ENCODE measurements around the gene KSR1. TPM values are rescaled to one million over a fixed set of nuclear protein-coding genes. Genes with fewer than 3 reads are reported as not detected.
"Not testable (repeated sequence)": the region's sequence is repeated elsewhere in the genome, so short reads cannot be mapped to it uniquely, and the experiment has no call there.

The KSR1 gene
- total RNA-seq, 1 donor from 2014 or later, result 122 TPM

DNA sequence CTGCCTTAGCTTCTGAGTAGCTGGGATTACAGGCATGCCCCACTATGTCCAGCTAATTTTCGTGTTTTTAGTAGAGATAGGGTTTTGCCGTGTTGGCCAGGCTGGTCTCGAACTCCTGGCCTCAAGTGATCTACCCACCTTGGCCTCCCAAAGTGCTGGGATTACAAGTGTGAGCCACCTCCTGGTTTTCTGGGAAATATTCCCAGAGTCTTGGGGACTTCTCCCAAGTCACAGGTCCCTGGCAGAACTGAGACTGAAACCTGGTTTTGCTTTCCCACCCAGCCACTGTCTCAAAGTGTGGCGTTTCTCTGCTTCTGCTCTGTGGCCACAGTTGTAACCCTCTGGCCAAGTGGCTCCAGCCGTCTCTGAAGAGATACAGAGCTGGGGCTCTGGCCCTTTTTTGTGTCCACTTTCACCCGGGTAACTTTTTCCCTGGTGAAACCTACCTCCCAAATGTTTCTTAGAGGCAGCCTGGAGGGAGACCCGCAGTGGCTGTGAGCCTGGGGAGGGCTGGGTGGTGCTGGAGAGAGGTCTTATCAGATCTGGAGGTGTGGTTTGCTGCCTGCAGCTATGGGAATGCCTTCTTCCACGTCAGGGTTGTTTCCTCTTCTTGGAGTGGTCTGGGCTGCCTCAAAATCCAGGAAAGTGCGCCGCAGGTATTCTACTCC is 5.1 kb downstream of the KSR1 start:
- Mint-ChIP-seq H3K27me3 (ENCODE audit: insufficient read depth) (no peaks in the 10 kb centered on the region), H3K36me3 (ENCODE audit: low read depth) (peaks cover 23% of the 10 kb centered on the region), H3K4me1 (ENCODE audit: low read depth) (peaks cover 86% of the 10 kb centered on the region), H3K9me3 (no peaks in the 10 kb centered on the region), H3K27ac (peak overlapping the region; percentile 67), H3K4me3 (peak overlapping the region; percentile 2)
- no peak for DNase-seq (ENCODE audit: low spot score)
- intact Hi-C loops (cut with micrococcal nuclease), result no loop called here

DNA sequence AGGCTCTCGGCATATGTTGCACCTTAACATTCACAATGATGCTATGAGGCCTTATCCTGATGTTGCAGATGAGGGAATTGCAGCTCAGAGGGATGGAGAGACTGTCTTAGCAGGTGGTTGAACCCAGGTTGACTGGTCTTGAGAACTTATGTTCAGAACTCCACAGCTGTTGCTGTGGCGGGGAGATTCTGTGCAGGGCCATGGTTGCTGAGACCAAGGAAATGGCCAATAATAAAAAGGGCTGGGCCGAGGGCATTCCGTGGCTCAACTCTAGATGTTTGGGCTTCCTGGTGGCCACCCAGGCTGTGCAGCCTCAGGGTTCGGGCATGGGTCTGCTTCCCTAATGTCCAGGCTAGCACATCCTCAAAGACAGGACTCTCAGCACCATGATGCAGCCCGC is 5.9 kb downstream of the KSR1 start:
- DNase-seq (ENCODE audit: low spot score), result no peak
- no peaks in the 10 kb centered on the region for H3K27me3 Mint-ChIP-seq (ENCODE audit: insufficient read depth)
- no peaks in the 10 kb centered on the region for H3K9me3 Mint-ChIP-seq
- H3K27ac Mint-ChIP-seq, result peak overlapping the region; percentile 67
- peaks cover 23% of the 10 kb centered on the region for H3K36me3 Mint-ChIP-seq (ENCODE audit: low read depth)
- H3K4me3 Mint-ChIP-seq, result peak overlapping the region; percentile 58
- peaks cover 94% of the 10 kb centered on the region for H3K4me1 Mint-ChIP-seq (ENCODE audit: low read depth)
- intact Hi-C loops (cut with micrococcal nuclease), result no loop called here

DNA sequence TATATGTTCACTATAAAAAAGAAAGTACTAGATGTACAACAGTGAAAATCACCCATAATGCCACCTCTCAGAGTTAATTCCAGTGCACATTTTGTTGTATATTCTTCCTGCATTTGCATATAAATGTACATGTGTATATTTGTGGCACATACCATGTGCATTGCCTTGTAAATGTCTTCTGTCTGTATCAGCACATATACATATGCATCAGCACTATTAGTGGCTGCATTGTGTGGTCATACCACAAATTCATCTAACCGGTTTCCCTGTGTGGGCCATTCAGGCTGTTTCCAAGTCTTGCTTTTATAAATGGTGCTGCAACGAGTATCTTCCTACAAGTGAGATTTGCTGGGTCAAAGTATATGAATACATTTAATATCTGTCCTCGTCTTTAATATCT is 6.5 kb downstream of the KSR1 start:
- intact Hi-C loops (cut with micrococcal nuclease), result no loop called here
- H3K4me3 Mint-ChIP-seq, result peak overlapping the region; percentile 75
- no peaks in the 10 kb centered on the region for H3K9me3 Mint-ChIP-seq
- H3K27me3 Mint-ChIP-seq (ENCODE audit: insufficient read depth), result no peaks in the 10 kb centered on the region
- peaks cover 24% of the 10 kb centered on the region for H3K36me3 Mint-ChIP-seq (ENCODE audit: low read depth)
- no peak for DNase-seq (ENCODE audit: low spot score)
- peak overlapping the region; percentile 6 for H3K27ac Mint-ChIP-seq
- H3K4me1 Mint-ChIP-seq (ENCODE audit: low read depth), result peaks cover 95% of the 10 kb centered on the region

DNA sequence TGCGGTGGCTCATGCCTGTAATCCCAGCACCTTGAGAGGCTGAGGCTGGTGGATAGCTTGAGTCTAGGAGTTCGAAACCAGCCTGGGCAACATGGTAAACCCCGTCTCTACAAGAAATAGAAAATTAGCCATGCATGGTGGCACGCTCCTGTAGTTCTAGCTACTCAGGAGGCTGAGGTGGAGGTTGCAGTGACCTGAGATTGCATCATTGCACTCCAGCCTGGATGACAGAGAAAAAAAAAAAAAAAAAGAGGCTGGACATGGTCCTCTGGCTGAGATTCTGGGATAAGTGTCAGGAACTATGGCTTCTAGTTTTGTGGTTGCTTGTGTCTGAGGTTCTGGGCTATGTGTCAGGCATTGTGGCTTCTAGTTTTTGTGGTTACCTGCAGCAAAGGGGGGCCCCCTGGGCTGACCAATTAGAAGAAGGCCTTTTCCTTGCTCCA is 7.0 kb downstream of the KSR1 start:
- H3K36me3 Mint-ChIP-seq (ENCODE audit: low read depth), result peaks cover 24% of the 10 kb centered on the region
- no peaks in the 10 kb centered on the region for H3K9me3 Mint-ChIP-seq
- peaks cover 89% of the 10 kb centered on the region for H3K4me1 Mint-ChIP-seq (ENCODE audit: low read depth)
- no peaks in the 10 kb centered on the region for H3K27me3 Mint-ChIP-seq (ENCODE audit: insufficient read depth)
- DNase-seq (ENCODE audit: low spot score), result no peak
- peak overlapping the region; percentile 77 for H3K27ac Mint-ChIP-seq
- peak overlapping the region; percentile 75 for H3K4me3 Mint-ChIP-seq
- intact Hi-C loops (cut with micrococcal nuclease), result no loop called here

DNA sequence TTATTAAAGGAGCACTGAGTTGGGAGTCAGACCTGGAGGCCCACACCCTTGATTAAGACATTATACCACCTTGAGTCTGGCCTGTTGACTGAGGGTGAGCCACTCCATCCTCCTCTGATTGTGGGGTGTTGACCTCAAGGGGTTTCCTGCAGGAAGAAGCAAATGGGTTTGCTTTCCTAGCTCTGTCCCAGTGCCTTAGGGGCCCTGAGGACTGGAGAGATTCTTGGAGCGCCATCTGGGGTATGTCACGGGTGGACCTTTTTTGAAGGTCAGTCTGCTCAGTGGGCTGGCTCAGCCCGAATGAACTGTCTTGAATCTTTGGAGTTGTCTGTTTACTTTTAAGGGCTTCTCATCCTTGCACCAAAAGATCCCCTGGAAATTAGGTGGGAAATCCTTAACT is 7.8 kb downstream of the KSR1 start:
- peak overlapping the region; percentile 75 for H3K4me3 Mint-ChIP-seq
- H3K36me3 Mint-ChIP-seq (ENCODE audit: low read depth), result peaks cover 20% of the 10 kb centered on the region
- H3K4me1 Mint-ChIP-seq (ENCODE audit: low read depth), result peaks cover 89% of the 10 kb centered on the region
- H3K27ac Mint-ChIP-seq, result peak overlapping the region; percentile 77
- DNase-seq (ENCODE audit: low spot score); intact Hi-C loops (cut with micrococcal nuclease); H3K27me3 Mint-ChIP-seq (ENCODE audit: insufficient read depth); H3K9me3 Mint-ChIP-seq: not testable (repeated sequence)

DNA sequence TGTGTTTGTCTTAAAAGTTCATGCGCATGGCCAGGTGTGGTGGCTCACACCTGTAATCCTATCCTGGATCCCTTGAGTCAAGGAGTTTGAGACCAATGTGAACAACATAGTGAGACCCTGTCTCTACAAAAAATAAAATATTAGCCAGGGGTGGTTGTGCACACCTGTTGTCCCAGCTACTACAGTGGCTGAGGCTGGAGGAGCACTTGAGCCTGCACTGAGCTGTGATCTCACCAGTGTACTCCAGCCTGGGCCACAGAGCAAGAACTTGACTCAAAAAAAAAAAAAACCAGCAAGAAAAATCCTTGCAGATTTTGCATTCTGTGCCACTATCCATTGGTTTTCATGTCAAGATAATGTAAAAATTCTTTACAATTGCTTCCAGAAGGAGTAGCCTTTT is 8.2 kb downstream of the KSR1 start:
- Mint-ChIP-seq H3K27me3 (ENCODE audit: insufficient read depth) (no peaks in the 10 kb centered on the region), H3K27ac (peak overlapping the region; percentile 81), H3K4me3 (peak overlapping the region; percentile 15), H3K36me3 (ENCODE audit: low read depth) (peaks cover 18% of the 10 kb centered on the region), H3K9me3 (no peaks in the 10 kb centered on the region), H3K4me1 (ENCODE audit: low read depth) (peaks cover 89% of the 10 kb centered on the region)
- no peak for DNase-seq (ENCODE audit: low spot score)
- intact Hi-C loops (cut with micrococcal nuclease), result no loop called here

DNA sequence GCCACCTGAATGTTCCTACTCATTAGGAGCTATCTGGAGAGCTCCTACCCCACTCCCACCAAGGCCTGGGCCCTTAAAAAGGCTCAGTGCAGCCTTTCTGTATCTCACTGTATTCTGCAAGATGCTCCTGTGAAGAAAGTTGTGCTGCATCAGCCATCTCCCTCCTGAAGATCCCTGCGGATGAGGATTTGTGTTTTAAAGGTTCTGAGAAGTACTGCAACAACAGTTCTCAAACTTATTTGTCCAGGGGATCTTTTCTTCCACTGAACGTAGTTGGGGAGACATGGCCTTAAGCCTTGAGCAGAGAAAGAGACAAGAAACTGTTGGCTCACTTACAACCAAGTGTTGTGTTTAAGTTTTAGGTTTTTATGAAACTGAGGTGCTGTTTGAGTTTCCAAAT is 9.6 kb downstream of the KSR1 start:
- DNase-seq (ENCODE audit: low spot score); H3K9me3 Mint-ChIP-seq; H3K27me3 Mint-ChIP-seq (ENCODE audit: insufficient read depth): not testable (repeated sequence)
- intact Hi-C loops (cut with micrococcal nuclease), result loop anchor here (1.0 to 5.0 kb wide), 8 partner anchors 9 to 581 kb away; partner anchors contain the start of genes KSR1 and WSB1
- H3K27ac Mint-ChIP-seq, result peak overlapping the region; percentile 97
- H3K4me3 Mint-ChIP-seq, result peak overlapping the region; percentile 79
- peaks cover 86% of the 10 kb centered on the region for H3K4me1 Mint-ChIP-seq (ENCODE audit: low read depth)
- H3K36me3 Mint-ChIP-seq (ENCODE audit: low read depth), result peaks cover 19% of the 10 kb centered on the region

DNA sequence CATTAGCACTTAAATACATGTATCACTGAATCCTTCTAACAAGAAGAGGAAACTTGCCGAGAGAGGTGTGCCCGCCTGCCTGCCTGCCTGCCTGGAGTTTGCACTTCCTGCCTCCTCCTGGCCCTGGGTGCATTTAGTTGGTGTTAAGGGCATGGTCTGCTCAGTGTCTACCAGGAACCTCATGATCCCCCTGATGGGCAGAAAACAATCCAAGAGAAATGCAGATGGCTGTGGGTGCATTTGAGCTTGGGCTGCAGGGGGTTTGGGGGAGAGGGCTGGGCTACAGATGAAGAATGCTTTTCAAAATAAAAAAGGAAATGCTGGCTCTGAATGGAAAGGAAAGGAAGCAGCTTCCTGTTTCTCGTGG is 10.1 kb downstream of the KSR1 start:
- H3K4me1 Mint-ChIP-seq (ENCODE audit: low read depth), result peaks cover 88% of the 10 kb centered on the region
- intact Hi-C loops (cut with micrococcal nuclease), result loop anchor here (1.0 to 5.0 kb wide), 8 partner anchors 9 to 581 kb away; partner anchors contain the start of genes KSR1 and WSB1
- DNase-seq (ENCODE audit: low spot score), result peak; percentile 38

DNA sequence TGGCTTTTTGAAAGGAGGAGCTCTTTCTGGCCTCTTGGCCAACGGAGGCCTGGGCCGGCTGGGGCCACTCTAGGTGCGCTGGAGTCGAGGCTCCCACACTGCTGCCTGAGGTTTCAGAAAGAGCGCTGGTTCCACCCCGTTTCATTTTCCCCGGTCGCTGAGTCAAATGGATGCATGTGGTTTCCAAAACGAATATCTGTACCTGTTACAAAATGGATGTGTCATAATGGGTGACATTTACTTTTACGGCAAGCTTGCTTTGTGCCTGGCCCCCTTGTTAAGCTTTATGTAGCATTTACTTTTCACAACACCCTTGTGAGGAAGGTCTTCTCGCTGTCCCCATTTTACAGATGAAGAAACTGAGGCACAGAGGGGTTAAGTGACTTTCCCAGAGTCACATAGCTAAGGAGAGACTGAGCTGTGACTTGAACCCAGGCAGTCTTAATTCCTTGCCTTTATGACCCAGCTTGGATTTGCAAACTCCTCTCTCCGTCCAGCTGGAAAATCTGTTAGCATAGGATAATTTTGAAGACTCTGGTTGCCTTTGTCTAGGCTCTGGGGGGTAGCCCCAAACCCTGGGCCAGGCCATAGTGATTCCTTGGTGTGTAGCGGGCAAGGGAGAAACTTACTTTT is 10.6 kb downstream of the KSR1 start:
- no peaks in the 10 kb centered on the region for H3K27me3 Mint-ChIP-seq (ENCODE audit: insufficient read depth)
- intact Hi-C loops (cut with micrococcal nuclease), result loop anchor here (1.0 to 5.0 kb wide), 8 partner anchors 8 to 580 kb away; partner anchors contain the start of genes KSR1 and WSB1

More for the DNA sequence above, 10.1 kb downstream of the KSR1 start:
- Mint-ChIP-seq H3K36me3 (ENCODE audit: low read depth) (peaks cover 19% of the 10 kb centered on the region), H3K27me3 (ENCODE audit: insufficient read depth) (no peaks in the 10 kb centered on the region), H3K4me3 (peak overlapping the region; percentile 79), H3K27ac (peak overlapping the region; percentile 97), H3K9me3 (no peaks in the 10 kb centered on the region)

DNA sequence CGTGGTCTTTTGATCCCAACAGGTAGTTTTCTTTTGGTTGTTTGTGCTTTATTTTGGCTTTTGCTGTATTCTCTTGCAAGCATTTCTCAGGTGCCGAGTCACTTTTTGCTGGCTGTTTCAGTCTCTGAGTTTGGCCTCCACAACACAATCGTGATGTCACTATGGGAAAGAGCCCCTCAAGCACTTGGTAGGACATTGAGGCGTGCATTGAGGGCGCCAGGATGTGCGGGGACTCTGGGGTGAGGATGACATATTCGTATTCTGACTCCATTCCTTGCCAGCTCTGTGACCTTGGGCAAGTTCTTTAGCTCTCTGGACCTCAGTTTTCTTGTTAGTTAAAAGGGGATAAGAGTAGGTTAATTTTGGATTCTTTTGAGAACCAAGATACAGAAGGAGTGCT is 13.0 kb downstream of the KSR1 start:
- Mint-ChIP-seq H3K36me3 (ENCODE audit: low read depth) (peaks cover 10% of the 10 kb centered on the region), H3K9me3 (no peaks in the 10 kb centered on the region), H3K4me3 (peak overlapping the region; percentile 29), H3K27ac (peak overlapping the region; percentile 93), H3K4me1 (ENCODE audit: low read depth) (peaks cover 90% of the 10 kb centered on the region), H3K27me3 (ENCODE audit: insufficient read depth) (no peaks in the 10 kb centered on the region)
- intact Hi-C loops (cut with micrococcal nuclease), result loop anchor here (5.0 kb wide), 1 partner anchor 578 kb away; no protein-coding TSS in a partner anchor
- DNase-seq (ENCODE audit: low spot score), result no peak

More for the DNA sequence above, 10.6 kb downstream of the KSR1 start:
- H3K27ac Mint-ChIP-seq, result peak overlapping the region; percentile 97
- peak overlapping the region; percentile 79 for H3K4me3 Mint-ChIP-seq
- H3K4me1 Mint-ChIP-seq (ENCODE audit: low read depth), result peaks cover 88% of the 10 kb centered on the region
- DNase-seq (ENCODE audit: low spot score), result peak; percentile 74
- peaks cover 18% of the 10 kb centered on the region for H3K36me3 Mint-ChIP-seq (ENCODE audit: low read depth)
- H3K9me3 Mint-ChIP-seq, result no peaks in the 10 kb centered on the region

DNA sequence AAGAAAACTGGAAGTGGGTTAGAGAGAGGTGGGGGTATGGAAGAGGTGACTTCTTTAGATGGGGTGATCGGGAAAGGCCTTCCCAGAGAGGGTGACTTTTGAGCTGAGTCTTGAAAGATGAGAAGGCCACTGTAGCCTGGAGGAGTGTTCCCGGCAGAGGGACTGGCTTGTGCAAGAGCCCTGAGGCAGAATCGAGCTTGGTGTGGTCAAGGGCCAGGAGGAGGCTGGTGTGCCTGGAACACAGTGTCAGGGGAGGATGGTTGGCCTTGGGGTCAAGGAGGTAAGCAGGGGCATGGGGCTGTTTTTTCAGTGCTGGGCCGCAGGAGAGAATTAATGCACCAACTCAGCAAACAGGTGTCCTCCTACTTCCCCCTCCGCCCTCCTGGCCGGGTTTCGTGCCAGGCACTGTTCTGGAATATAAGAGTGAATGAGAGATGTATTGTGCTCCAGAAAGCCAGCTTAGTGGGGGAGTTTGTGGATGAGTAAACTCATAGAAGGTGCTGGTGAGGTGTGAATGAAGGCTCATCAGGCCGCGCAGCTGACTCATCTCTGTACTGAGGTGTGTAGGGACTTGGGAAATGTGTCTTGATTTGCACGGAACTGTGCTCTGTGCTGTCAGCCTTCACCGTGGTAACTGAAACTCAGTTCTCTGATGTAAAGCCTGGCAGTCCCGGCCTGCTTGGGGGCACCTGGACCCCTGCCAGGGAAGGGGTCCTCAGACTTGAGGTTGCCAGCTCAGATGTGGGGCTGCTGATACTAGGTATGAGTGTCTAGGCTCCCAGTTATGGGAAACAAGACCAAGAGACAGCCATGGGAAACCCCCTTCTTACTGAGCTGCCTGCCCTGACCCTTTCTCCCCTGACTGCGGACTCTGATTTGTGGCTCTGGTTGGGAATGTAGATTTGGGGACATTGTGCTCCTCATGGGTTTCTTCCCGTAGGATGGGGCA is 15.3 kb downstream of the KSR1 start:
- Mint-ChIP-seq H3K36me3 (ENCODE audit: low read depth) (peaks cover 13% of the 10 kb centered on the region), H3K9me3 (no peaks in the 10 kb centered on the region), H3K27ac (peak overlapping the region; percentile 97), H3K27me3 (ENCODE audit: insufficient read depth) (no peaks in the 10 kb centered on the region), H3K4me3 (peak overlapping the region; percentile 50), H3K4me1 (ENCODE audit: low read depth) (peaks cover 89% of the 10 kb centered on the region)
- intact Hi-C loops (cut with micrococcal nuclease), result loop anchor here (1.0 to 5.0 kb wide), 3 partner anchors 15 to 119 kb away; partner anchors contain the start of gene KSR1
- DNase-seq (ENCODE audit: low spot score), result peak; percentile 84

DNA sequence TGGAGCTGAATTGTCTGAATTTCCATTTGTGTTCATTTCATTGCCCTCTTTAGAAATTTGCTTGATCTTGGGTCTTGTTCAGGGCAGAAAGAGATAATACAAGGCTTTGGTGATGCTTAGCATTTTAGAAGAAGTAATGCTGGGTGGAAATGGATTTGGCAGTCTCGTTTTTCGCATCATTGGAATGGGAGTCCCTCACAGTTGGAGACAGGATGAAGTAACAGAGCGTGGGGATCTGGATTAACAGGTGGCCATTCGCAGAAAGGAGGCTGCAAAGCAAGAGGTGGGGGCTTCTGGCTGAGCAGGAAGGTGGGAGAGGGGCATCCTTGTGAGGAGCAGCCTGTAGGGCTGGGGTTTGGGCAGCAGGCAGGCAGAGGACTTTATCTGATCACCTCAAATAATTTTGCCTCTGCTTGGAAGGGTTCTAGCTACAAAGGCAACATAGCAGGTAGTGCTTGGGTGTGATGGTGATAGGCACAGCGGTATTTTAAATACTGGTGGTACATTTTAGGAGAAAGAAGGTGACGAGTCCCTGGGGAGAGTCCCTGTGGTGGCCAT is 17.0 kb downstream of the KSR1 start:
- Mint-ChIP-seq H3K9me3 (no peaks in the 10 kb centered on the region), H3K27me3 (ENCODE audit: insufficient read depth) (no peaks in the 10 kb centered on the region), H3K4me3 (peak overlapping the region; percentile 58), H3K27ac (peak overlapping the region; percentile 97), H3K4me1 (ENCODE audit: low read depth) (peaks cover 94% of the 10 kb centered on the region), H3K36me3 (ENCODE audit: low read depth) (peaks cover 10% of the 10 kb centered on the region)
- DNase-seq (ENCODE audit: low spot score), result no peak
- intact Hi-C loops (cut with micrococcal nuclease), result loop anchor here (1.0 to 5.0 kb wide), 3 partner anchors 53 to 121 kb away; no protein-coding TSS in a partner anchor
